Trophoblast cell (in vitro differentiated cells and primary cell): ENCODE data around the gene RBMS1. TPM values are rescaled to one million over a fixed set of nuclear protein-coding genes. Genes with fewer than 3 reads are reported as not detected.
A peak's percentile ranks its signal among the peaks of the same experiment; 100 is the strongest.

Experiments used
- DNase-seq, 2 donors: peaks; one replicate each; pipeline ENCODE4 v3.0.0-alpha.2; 2016
- H2AFZ ChIP-seq: 2 replicates; pipeline ENCODE4 v1.6.1; 2013; ENCODE audit warnings: low read length, moderate library complexity, mild to moderate bottlenecking; ENCODE audit not compliant: insufficient read depth, poor library complexity
- H2AK5ac ChIP-seq: 2 replicates; pipeline ENCODE4 v1.6.1; 2013; ENCODE audit warnings: mild to moderate bottlenecking, low read length
- H2BK120ac ChIP-seq: 2 replicates; pipeline ENCODE4 v1.6.1; 2013; ENCODE audit warnings: low read length, mild to moderate bottlenecking, moderate library complexity; ENCODE audit not compliant: insufficient read depth, poor library complexity
- H2BK12ac ChIP-seq: 2 replicates; pipeline ENCODE4 v1.6.1; 2013; ENCODE audit warnings: mild to moderate bottlenecking, low read length, moderate library complexity
- H2BK5ac ChIP-seq: 2 replicates; pipeline ENCODE4 v1.6.1; 2013; ENCODE audit warnings: low read length, low read depth, moderate library complexity, mild to moderate bottlenecking; ENCODE audit not compliant: poor library complexity
- H3K14ac ChIP-seq: 2 replicates; pipeline ENCODE4 v1.6.1; 2013; ENCODE audit warnings: mild to moderate bottlenecking, low read length
- H3K18ac ChIP-seq: 2 replicates; pipeline ENCODE4 v1.6.1; 2013; ENCODE audit warnings: mild to moderate bottlenecking, low read length
- H3K23ac ChIP-seq: 2 replicates; pipeline ENCODE4 v1.6.1; 2013; ENCODE audit warnings: low read length
- H3K27ac ChIP-seq: 2 replicates; pipeline ENCODE4 v1.5.1; 2013; ENCODE audit warnings: low read depth, mild to moderate bottlenecking, inconsistent platforms, low read length, moderate library complexity
- H3K27me3 ChIP-seq: 2 replicates; pipeline ENCODE4 v1.6.1; 2013; ENCODE audit warnings: inconsistent platforms, mild to moderate bottlenecking, low read length, moderate library complexity; ENCODE audit not compliant: insufficient read depth
- H3K36me3 ChIP-seq, 2 experiments: 1 replicate in 1 of 2; 2 replicates in 1 of 2; pipeline ENCODE4 v1.6.1; 2013; ENCODE audit warnings: low read length in 2 of 2, mild to moderate bottlenecking in 2 of 2, moderate library complexity in 1 of 2; ENCODE audit not compliant: insufficient read depth in 2 of 2, control insufficient read depth in 1 of 2
- H3K4ac ChIP-seq: 2 replicates; pipeline ENCODE4 v1.6.1; 2013; ENCODE audit warnings: low read depth, mild to moderate bottlenecking, low read length, moderate library complexity
- H3K4me1 ChIP-seq, 2 experiments: 1 replicate in 1 of 2; 2 replicates in 1 of 2; pipeline ENCODE4 v1.6.1; 2013; ENCODE audit warnings: low read length in 2 of 2, mild to moderate bottlenecking in 2 of 2, moderate library complexity in 1 of 2; ENCODE audit not compliant: insufficient read depth in 2 of 2, control insufficient read depth in 1 of 2
- H3K4me2 ChIP-seq: 2 replicates; pipeline ENCODE4 v1.6.1; 2013; ENCODE audit warnings: inconsistent platforms, mild to moderate bottlenecking, low read length, moderate library complexity
- H3K4me3 ChIP-seq: 2 replicates; pipeline ENCODE4 v1.5.1; 2013; ENCODE audit warnings: mild to moderate bottlenecking, low read depth, low read length, inconsistent platforms
- H3K79me1 ChIP-seq: one replicate; pipeline ENCODE4 v1.6.1; 2013; ENCODE audit warnings: low read length
- H3K79me2 ChIP-seq: 2 replicates; pipeline ENCODE4 v1.6.1; 2013; ENCODE audit warnings: low read length, mild to moderate bottlenecking; ENCODE audit not compliant: control insufficient read depth, insufficient read depth, poor library complexity
- H3K9ac ChIP-seq: 2 replicates; pipeline ENCODE4 v1.6.1; 2013; ENCODE audit warnings: mild to moderate bottlenecking, low read length
- H3K9me3 ChIP-seq: 2 replicates; pipeline ENCODE4 v1.6.1; 2013; ENCODE audit warnings: low read depth, mild to moderate bottlenecking, control low read depth, inconsistent platforms, low read length; ENCODE audit not compliant: insufficient read depth
- H4K12ac ChIP-seq: 2 replicates; pipeline ENCODE4 v1.6.1; 2013; ENCODE audit warnings: low read depth, mild to moderate bottlenecking, low read length, moderate library complexity
- H4K8ac ChIP-seq: 2 replicates; pipeline ENCODE4 v1.6.1; 2013; ENCODE audit warnings: low read depth, mild to moderate bottlenecking, low read length, moderate library complexity
- H4K91ac ChIP-seq: one replicate; pipeline ENCODE4 v1.6.1; 2013; ENCODE audit warnings: low read depth, mild to moderate bottlenecking, low read length, moderate library complexity
- WGBS: extraction: QIAGEN DNeasy Blood & Tissue Kit; methylation state at CpG from one replicate; pipeline ENCODE4 v1.1.7; 2013; ENCODE audit warnings: missing lambda C conversion rate; ENCODE audit not compliant: insufficient read length, insufficient coverage; ENCODE audit errors: extremely low coverage; 5-methylcytosine and 5-hydroxymethylcytosine counted together
- polyA plus RNA-seq: library from polyadenylated mRNA; stranded (reverse); fragments of 200-250 nt; gene quantifications from 2 replicates; pipeline ENCODE4 v1.2.3, GENCODE V29; 2013

RBMS1 gene, protein sequence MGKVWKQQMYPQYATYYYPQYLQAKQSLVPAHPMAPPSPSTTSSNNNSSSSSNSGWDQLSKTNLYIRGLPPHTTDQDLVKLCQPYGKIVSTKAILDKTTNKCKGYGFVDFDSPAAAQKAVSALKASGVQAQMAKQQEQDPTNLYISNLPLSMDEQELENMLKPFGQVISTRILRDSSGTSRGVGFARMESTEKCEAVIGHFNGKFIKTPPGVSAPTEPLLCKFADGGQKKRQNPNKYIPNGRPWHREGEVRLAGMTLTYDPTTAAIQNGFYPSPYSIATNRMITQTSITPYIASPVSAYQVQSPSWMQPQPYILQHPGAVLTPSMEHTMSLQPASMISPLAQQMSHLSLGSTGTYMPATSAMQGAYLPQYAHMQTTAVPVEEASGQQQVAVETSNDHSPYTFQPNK
- 232 and 237 TPM in 2 replicates for polyA plus RNA-seq

DNA sequence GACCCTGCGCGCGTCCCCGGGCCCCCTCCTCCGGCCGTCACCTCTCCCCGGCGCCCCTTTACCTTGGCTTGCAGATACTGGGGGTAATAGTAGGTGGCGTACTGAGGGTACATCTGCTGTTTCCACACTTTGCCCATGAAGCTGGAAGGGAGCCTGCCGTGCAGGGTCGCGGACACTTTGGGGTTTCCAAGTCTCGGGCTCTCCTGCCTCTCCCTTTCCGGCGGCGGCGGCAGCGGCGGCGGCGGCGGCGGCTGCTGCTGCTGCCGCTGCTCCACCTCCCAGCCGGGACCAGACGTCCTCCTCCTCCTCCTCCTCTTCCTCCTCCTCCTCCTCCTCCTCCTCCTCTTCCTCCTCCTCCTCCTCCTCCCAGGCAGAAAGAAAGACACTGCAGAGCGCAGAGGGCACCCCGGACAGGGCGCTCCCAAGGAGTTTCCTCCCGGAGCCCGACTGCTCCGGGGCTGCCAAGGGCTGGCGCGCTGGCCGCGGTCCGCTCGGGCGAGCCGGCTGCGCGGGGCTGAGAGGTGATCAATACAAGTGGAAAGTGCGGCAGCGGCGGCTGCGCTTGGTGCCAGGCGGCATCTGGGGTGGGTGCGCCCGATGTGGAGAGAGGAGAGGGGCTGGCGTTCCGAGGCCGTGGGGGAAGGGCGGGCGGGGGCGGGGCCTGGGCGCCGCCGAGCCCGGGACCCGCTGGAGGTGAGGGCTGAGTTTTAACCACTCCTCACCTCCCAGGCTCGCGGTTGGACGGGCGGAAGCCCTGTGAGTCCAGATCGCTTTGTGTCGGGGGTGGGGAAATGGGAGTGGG lies at the start of gene RBMS1:
RBMS1 (minus strand) TSS at position 581 of the 802 bp plus-strand sequence; CDS start at position 137, 444 bp downstream.
- peak within 1 kb of the TSS; percentile 100 for H3K14ac ChIP-seq
- peak within 1 kb of the TSS; percentile 100 for H3K18ac ChIP-seq
- peak within 1 kb of the TSS; percentile 86 for H2AFZ ChIP-seq
- H4K91ac ChIP-seq: peak within 1 kb of the TSS; percentile 99
- peak within 1 kb of the TSS; percentile 90 for H3K23ac ChIP-seq
- H3K79me1 ChIP-seq: peaks cover 25% of the 10 kb centered on the region
- peak within 1 kb of the TSS; percentile 97 for H4K8ac ChIP-seq
- WGBS: no CpG with 5 or more reads among the region's 66 CpGs
- H2BK12ac ChIP-seq: peak within 1 kb of the TSS; percentile 54
- no peaks in the 10 kb centered on the region for H3K27me3 ChIP-seq
- H3K4ac ChIP-seq: peak within 1 kb of the TSS; percentile 100
- peak within 1 kb of the TSS; percentile 99 for H3K9ac ChIP-seq
- H3K9me3 ChIP-seq: no peaks in the 10 kb centered on the region
- H3K36me3 ChIP-seq: no peaks in the 10 kb centered on the region
- H3K79me2 ChIP-seq: peaks cover 21% of the 10 kb centered on the region
- peak; percentile 27 to 64 for DNase-seq
- peak within 1 kb of the TSS; percentile 66 for H3K4me2 ChIP-seq
- H4K12ac ChIP-seq: peak within 1 kb of the TSS; percentile 98
- peaks cover 0 to 3% of the 10 kb centered on the region in 2 experiments for H3K4me1 ChIP-seq
- H2AK5ac ChIP-seq: peak within 1 kb of the TSS; percentile 92
- peak within 1 kb of the TSS; percentile 99 for H2BK120ac ChIP-seq
- H2BK5ac ChIP-seq: peak within 1 kb of the TSS; percentile 99
- H3K27ac ChIP-seq: peak within 1 kb of the TSS; percentile 99
- H3K4me3 ChIP-seq: peak within 1 kb of the TSS; percentile 99

DNA sequence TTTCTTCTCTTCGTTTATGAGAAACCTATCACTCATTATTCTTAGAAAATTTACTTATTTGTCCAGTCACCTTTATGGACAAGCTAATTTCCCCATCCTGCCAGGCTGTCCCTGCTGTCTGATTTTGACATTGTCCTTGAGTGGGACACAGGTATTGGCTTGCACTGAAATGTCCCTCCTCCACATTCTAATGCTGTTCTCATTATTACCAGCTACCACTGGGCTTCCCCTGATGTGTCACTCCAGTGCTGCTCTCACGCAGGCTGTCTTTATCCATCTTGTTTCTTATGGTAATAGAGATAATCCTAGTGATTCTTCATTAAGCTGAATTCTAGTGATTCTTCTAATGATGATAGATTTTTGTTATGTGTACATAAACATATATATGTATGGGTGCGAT lies 48.1 kb upstream of the RBMS1 start:
- Histone ChIP-seq H3K36me3 (no peaks in the 10 kb centered on the region), H4K12ac (no peak overlapping the region), H4K8ac (no peak overlapping the region), H2BK12ac (no peak overlapping the region), H2BK5ac (no peak overlapping the region), H3K14ac (no peak overlapping the region), H3K79me2 (no peaks in the 10 kb centered on the region), H3K27ac (no peak overlapping the region), H3K79me1 (peaks cover 2% of the 10 kb centered on the region), H3K23ac (no peak overlapping the region), H3K4me1 (no peaks in the 10 kb centered on the region), H3K4ac (no peak overlapping the region), H3K27me3 (no peaks in the 10 kb centered on the region), H3K18ac (no peak overlapping the region), H2BK120ac (no peak overlapping the region), H4K91ac (no peak overlapping the region), H3K4me3 (no peak overlapping the region), H2AFZ (no peak overlapping the region), H3K4me2 (no peak overlapping the region), H2AK5ac (no peak overlapping the region), H3K9me3 (no peaks in the 10 kb centered on the region), H3K9ac (no peak overlapping the region)
- no peak for DNase-seq
- no CpG with 5 or more reads among the region's 3 CpGs for WGBS

DNA sequence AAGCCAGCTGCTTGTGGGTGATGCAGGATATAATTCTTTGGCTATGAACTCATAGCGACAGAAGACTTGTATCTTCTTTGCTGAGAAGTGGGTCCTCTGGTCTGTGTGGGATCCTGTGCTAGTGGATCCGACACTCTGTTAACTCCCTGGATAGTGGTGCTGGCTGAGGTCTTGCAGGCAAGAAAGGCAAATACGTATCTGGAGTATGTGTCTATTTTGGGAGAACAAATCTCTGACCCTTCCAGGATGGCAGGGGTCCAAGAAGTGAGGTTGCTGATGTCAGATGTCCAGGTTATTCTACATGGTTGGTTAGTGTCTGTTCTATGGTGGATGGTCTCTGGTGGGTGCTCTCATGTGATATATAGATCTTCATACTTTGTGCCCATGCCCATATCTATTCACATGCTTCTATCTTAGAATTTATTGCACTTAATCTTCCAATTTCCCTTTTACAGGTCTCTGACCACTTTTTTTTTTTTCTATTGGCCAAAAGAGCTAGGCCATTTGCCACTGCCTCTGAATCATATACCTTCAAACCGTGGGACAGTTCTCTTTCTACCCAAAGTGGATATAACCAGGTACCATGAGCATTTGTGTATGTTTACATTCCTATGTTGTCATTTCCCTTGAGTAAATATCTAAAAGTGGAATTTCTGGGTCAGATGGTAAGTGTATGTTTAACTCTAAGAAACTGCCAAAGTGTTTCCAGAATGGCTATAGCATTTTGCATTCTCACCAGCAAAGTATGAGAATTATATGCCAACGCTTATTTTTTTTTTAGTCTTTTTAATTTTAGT lies 45.1 kb upstream of the RBMS1 start:
- Histone ChIP-seq H3K4me3 (no peak overlapping the region), H2BK12ac (no peak overlapping the region), H2BK120ac (no peak overlapping the region), H2BK5ac (no peak overlapping the region), H4K91ac (no peak overlapping the region), H3K79me1 (peaks cover 7% of the 10 kb centered on the region), H3K36me3 (no peaks in the 10 kb centered on the region), H3K4ac (no peak overlapping the region), H3K4me2 (no peak overlapping the region), H3K14ac (no peak overlapping the region), H2AFZ (no peak overlapping the region), H4K8ac (no peak overlapping the region), H2AK5ac (no peak overlapping the region), H3K4me1 (no peaks in the 10 kb centered on the region), H3K9me3 (no peaks in the 10 kb centered on the region), H3K23ac (no peak overlapping the region), H3K18ac (no peak overlapping the region), H3K79me2 (no peaks in the 10 kb centered on the region), H3K9ac (no peak overlapping the region), H4K12ac (no peak overlapping the region), H3K27me3 (no peaks in the 10 kb centered on the region), H3K27ac (no peak overlapping the region)
- no CpG with 5 or more reads among the region's 5 CpGs for WGBS
- DNase-seq: peak; percentile 30 to 89

DNA sequence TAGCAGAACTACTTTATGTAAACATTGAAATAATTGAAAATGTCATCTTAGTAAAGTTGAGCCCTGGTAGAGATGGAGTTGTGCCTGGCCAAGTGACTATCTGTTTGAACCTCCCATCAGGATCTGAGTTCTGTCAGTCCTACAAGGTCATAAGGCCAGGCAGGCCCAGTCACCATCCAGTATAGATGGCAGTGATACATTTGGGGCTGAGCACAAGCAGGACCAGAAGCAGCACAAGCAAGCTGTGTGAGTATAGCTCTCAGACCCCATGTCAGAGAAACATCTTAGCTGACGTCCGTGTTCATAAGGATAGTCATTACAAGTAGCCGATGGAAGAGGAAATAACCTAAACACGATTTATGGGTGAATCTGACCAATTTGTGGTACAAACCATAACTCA lies 44.5 kb upstream of the RBMS1 start:
- no peaks in the 10 kb centered on the region for H3K36me3 ChIP-seq
- peaks cover 2% of the 10 kb centered on the region in 2 experiments for H3K4me1 ChIP-seq
- no CpG with 5 or more reads among the region's 4 CpGs for WGBS
- no peak overlapping the region for H2AFZ ChIP-seq
- H3K27me3 ChIP-seq: no peaks in the 10 kb centered on the region
- no peak overlapping the region for H3K4ac ChIP-seq
- H2BK12ac ChIP-seq: no peak overlapping the region
- H3K79me1 ChIP-seq: peaks cover 10% of the 10 kb centered on the region
- DNase-seq: no peak
- H3K18ac ChIP-seq: no peak overlapping the region
- H3K79me2 ChIP-seq: no peaks in the 10 kb centered on the region
- H4K12ac ChIP-seq: no peak overlapping the region
- no peak overlapping the region for H2BK5ac ChIP-seq
- H3K9me3 ChIP-seq: no peaks in the 10 kb centered on the region
- peak overlapping the region; percentile 32 for H2AK5ac ChIP-seq
- no peak overlapping the region for H3K14ac ChIP-seq
- no peak overlapping the region for H3K9ac ChIP-seq
- H3K27ac ChIP-seq: no peak overlapping the region
- H3K4me2 ChIP-seq: no peak overlapping the region
- no peak overlapping the region for H2BK120ac ChIP-seq
- H3K4me3 ChIP-seq: no peak overlapping the region
- H4K91ac ChIP-seq: no peak overlapping the region
- no peak overlapping the region for H3K23ac ChIP-seq
- no peak overlapping the region for H4K8ac ChIP-seq
